Measurements from ENCODE around the gene RUFY1.

Gene RUFY1

GRCh38 chr5:179606910-179607159 is 56.5 kb downstream of the RUFY1 start:
- DNase-seq = no peak

GRCh38 chr5:179607160-179607931 is 57.0 kb downstream of the RUFY1 start:
- peak; percentile 69 for DNase-seq

GRCh38 chr5:179608131-179608581 is 57.8 kb downstream of the RUFY1 start:
- DNase-seq = no peak

GRCh38 chr5:179609834-179610108 is 59.4 kb downstream of the RUFY1 start:
- no peak for DNase-seq

- DNase-seq = no peak
Observed at GRCh38 chr5:179610109-179610902, 60.0 kb downstream of the RUFY1 start.

- no peak for DNase-seq
Observed at GRCh38 chr5:179610903-179611265, 60.5 kb downstream of the RUFY1 start.

GRCh38 chr5:179612577-179613459 is 62.5 kb downstream of the RUFY1 start:
- no peak for DNase-seq

- DNase-seq = no peak
Observed at GRCh38 chr5:179613460-179614071, 63.2 kb downstream of the RUFY1 start.

- DNase-seq = no peak
Observed at GRCh38 chr5:179614745-179615144, 64.4 kb downstream of the RUFY1 start.

GRCh38 chr5:179615203-179615602 is 64.8 kb downstream of the RUFY1 start:
- DNase-seq = no peak

GRCh38 chr5:179616002-179616594 is 65.7 kb downstream of the RUFY1 start:
- no peak for DNase-seq

GRCh38 chr5:179617930-179618329 is 67.6 kb downstream of the RUFY1 start:
- DNase-seq = no peak

GRCh38 chr5:179618923-179619554 is 68.7 kb downstream of the RUFY1 start:
- no peak for DNase-seq

- DNase-seq = no peak
Observed at GRCh38 chr5:179619776-179620175, 69.4 kb downstream of the RUFY1 start.

- DNase-seq = no peak
Observed at GRCh38 chr5:179620293-179620692, 69.9 kb downstream of the RUFY1 start.

GRCh38 chr5:179620703-179621350 is 70.5 kb downstream of the RUFY1 start:
- DNase-seq = no peak

- DNase-seq = no peak
Observed at GRCh38 chr5:179621551-179622214, 71.3 kb downstream of the RUFY1 start.

GRCh38 chr5:179623003-179623905 is 72.9 kb downstream of the RUFY1 start, which contains the start of gene HNRNPH1:
HNRNPH1 (minus strand) TSS chr5:179623671; CDS start chr5:179623133, 538 bp downstream.
- DNase-seq = peak; percentile 99

GRCh38 chr5:179623906-179624741 is 73.8 kb downstream of the RUFY1 start:
- no peak for DNase-seq
